ENCODE results near the gene ZCRB1.

DNA sequence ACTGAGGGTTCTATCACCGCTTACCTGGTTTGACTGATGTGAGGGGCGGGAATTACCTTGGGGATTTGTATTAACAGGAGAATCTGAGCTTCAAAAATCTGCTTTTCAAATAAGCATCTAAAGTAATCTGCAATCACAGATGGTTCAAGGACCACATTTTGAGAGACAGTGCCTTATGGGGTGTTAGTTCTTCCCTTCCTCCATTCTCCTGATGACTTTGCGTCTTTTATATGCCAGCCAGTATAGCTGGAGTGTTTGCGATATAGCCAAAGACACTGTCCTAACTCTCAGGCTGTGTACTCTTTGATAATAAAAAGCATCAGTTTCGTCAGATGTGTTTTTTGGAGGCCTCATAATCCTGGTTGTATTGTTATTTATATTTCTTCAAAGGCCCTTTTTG is 39.6 kb upstream of the ZCRB1 start:
- TF ChIP-seq, protein P1, sequence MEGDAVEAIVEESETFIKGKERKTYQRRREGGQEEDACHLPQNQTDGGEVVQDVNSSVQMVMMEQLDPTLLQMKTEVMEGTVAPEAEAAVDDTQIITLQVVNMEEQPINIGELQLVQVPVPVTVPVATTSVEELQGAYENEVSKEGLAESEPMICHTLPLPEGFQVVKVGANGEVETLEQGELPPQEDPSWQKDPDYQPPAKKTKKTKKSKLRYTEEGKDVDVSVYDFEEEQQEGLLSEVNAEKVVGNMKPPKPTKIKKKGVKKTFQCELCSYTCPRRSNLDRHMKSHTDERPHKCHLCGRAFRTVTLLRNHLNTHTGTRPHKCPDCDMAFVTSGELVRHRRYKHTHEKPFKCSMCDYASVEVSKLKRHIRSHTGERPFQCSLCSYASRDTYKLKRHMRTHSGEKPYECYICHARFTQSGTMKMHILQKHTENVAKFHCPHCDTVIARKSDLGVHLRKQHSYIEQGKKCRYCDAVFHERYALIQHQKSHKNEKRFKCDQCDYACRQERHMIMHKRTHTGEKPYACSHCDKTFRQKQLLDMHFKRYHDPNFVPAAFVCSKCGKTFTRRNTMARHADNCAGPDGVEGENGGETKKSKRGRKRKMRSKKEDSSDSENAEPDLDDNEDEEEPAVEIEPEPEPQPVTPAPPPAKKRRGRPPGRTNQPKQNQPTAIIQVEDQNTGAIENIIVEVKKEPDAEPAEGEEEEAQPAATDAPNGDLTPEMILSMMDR (IDR thresholded peaks at IDR 0.05), result no peak
- TF ChIP-seq POLR2A (IDR thresholded peaks at IDR 0.05), result no peak
